Colonic mucosa (tissue), 4 donors: ENCODE data around the gene RHBDL3. TPM values are rescaled to one million over a fixed set of nuclear protein-coding genes. Genes with fewer than 3 reads are reported as not detected.

Source experiments
- DNase-seq: peaks from one replicate; pipeline ENCODE4 v3.0.0-alpha.2; 2020
- H3K27ac ChIP-seq: fragments of 200-600 bp; one replicate; pipeline ENCODE4 v1.8.0; 2021
- H3K27me3 ChIP-seq: fragments of 200-600 bp; one replicate; pipeline ENCODE4 v1.8.0; 2021
- H3K36me3 ChIP-seq: fragments of 200-600 bp; one replicate; pipeline ENCODE4 v1.8.0; 2021
- H3K4me1 ChIP-seq: fragments of 200-600 bp; one replicate; pipeline ENCODE4 v1.8.0; 2021; ENCODE audit warnings: mild to moderate bottlenecking
- H3K4me3 ChIP-seq: fragments of 200-600 bp; one replicate; pipeline ENCODE4 v1.8.0; 2021
- H3K9ac ChIP-seq, 2 donors: one replicate each; pipeline ENCODE4 v1.7.0; 2013; ENCODE audit warnings: control low read depth in 2 of 2, low read depth in 2 of 2, low read length in 2 of 2
- H3K9me3 ChIP-seq: fragments of 200-600 bp; one replicate; pipeline ENCODE4 v1.8.0; 2021
- CTCF ChIP-seq: fragments of 200-600 bp; IDR thresholded peaks from one replicate; pipeline ENCODE4 v1.8.0; 2022; ENCODE audit warnings: antibody characterized with exemption, mild to moderate bottlenecking
- intact Hi-C: fragments of 100-400 bp; cut with DNase I; formaldehyde crosslinking; loops from one replicate; pipeline ENCODE4 v1.14.1; 2022
- total RNA-seq, 2 donors: library from RNA; stranded (reverse); fragmentation: NEBNext Ultra II Directional in 1 of 2; extraction: Animal tissue kit (Norgen Biotek cat#: 25700) in 1 of 2; gene quantifications; one replicate each; pipeline ENCODE4 v1.2.1, GENCODE V29; 2021
- donor health status: healthy.
- donor health status: DM: no; HTN: no; CAD: no.
- donor health status: DM: no; HTN: no; CAD: no.

Gene RHBDL3
- total RNA-seq, 2 donors from 2014 or later = 0.53 to 0.62 TPM

DNA sequence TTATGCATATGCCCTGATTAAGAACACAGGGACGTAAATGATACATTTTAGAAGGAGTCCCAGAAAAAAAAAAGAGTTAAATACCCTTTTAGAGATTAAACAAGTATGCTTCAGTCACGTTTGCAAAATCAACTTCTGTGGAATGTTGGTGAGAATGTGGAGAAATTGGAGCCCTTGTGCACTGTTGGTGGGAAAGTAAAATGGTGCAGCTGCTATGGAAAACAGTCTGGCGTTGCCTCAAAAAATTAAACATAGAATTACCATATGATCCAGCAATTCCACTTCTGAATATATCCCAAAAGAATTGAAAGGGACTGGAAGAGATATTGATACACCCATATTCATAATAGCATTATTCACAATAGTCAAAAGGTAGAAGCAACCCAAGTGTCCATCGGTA, 26.5 kb downstream of the RHBDL3 start:
- intact Hi-C loops = no loop called here

DNA sequence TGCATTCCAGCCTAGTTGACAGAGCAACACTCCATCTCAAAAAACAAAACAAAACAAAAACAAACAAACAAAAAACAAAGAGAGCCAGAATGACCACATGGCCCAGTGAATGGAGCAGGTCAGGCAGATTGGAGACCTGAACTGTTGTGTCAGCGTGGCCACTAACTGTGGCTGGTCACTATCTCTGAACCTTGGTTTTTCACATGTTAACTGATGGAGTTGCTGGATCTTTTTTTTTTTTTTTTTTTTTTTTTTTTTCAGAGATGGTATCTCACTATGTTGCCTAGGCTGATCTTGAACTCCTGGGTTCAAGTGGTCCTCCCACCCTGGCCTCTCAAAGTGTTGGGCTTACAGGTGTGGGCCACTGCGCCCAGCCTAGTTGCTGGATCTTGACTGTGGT, 31.8 kb downstream of the RHBDL3 start:
- intact Hi-C loops = no loop called here
- no peaks in the 10 kb centered on the region for H3K36me3 ChIP-seq
- TF ChIP-seq CTCF = no peak
- no peak overlapping the region for H3K9ac ChIP-seq
- H3K9me3 ChIP-seq = no peaks in the 10 kb centered on the region
- DNase-seq = no peak
- no peak overlapping the region for H3K27ac ChIP-seq
- no peaks in the 10 kb centered on the region for H3K27me3 ChIP-seq
- no peaks in the 10 kb centered on the region for H3K4me1 ChIP-seq
- no peak overlapping the region for H3K4me3 ChIP-seq

More for the DNA sequence above, 26.5 kb downstream of the RHBDL3 start:
- Histone ChIP-seq H3K9ac (no peak overlapping the region), H3K27me3 (no peaks in the 10 kb centered on the region), H3K9me3 (no peaks in the 10 kb centered on the region), H3K4me3 (no peak overlapping the region), H3K36me3 (no peaks in the 10 kb centered on the region), H3K4me1 (no peaks in the 10 kb centered on the region), H3K27ac (no peak overlapping the region)
- TF ChIP-seq CTCF = no peak
- DNase-seq = no peak

- Histone ChIP-seq H3K9ac (no peak overlapping the region), H3K27ac (no peak overlapping the region), H3K36me3 (no peaks in the 10 kb centered on the region), H3K9me3 (no peaks in the 10 kb centered on the region), H3K4me1 (no peaks in the 10 kb centered on the region), H3K27me3 (no peaks in the 10 kb centered on the region), H3K4me3 (no peak overlapping the region)
- intact Hi-C loops = no loop called here
- no peak for TF ChIP-seq CTCF
- DNase-seq = no peak
These were observed 32.2 kb downstream of the RHBDL3 start for GRCh38 chr17:32297860-32298259.

GRCh38 chr17:32298298-32298697, 32.7 kb downstream of the RHBDL3 start:
- Histone ChIP-seq H3K36me3 (no peaks in the 10 kb centered on the region), H3K27ac (no peak overlapping the region), H3K27me3 (no peaks in the 10 kb centered on the region), H3K9me3 (no peaks in the 10 kb centered on the region), H3K9ac (no peak overlapping the region), H3K4me3 (no peak overlapping the region), H3K4me1 (no peaks in the 10 kb centered on the region)
- no peak for TF ChIP-seq CTCF
- DNase-seq = no peak
- intact Hi-C loops = no loop called here

GRCh38 chr17:32298721-32299579, 33.3 kb downstream of the RHBDL3 start:
- intact Hi-C loops = no loop called here
- Histone ChIP-seq H3K9me3 (no peaks in the 10 kb centered on the region), H3K4me1 (no peaks in the 10 kb centered on the region), H3K4me3 (no peak overlapping the region), H3K36me3 (no peaks in the 10 kb centered on the region), H3K27ac (no peak overlapping the region), H3K27me3 (no peaks in the 10 kb centered on the region), H3K9ac (no peak overlapping the region)
- DNase-seq = no peak
- no peak for TF ChIP-seq CTCF
